Lower leg skin (tissue), 3 donors: ENCODE data around the gene LCMT1.

Experiments used
- POLR2A ChIP-seq, 2 donors: fragments of 450-650 bp; IDR thresholded peaks; one replicate each; pipeline ENCODE4 v1.6.1; 2016 to 2017; ENCODE audit warnings: antibody characterized with exemption in 2 of 2, mild to moderate bottlenecking in 1 of 2, moderate library complexity in 1 of 2
- TF ChIP-seq, protein P1 (sequence below), 3 donors: fragments of 450-650 bp; IDR thresholded peaks; one replicate each; pipeline ENCODE4 v1.5.1; 2016; ENCODE audit warnings: antibody characterized with exemption in 3 of 3, mild to moderate bottlenecking in 3 of 3, moderate library complexity in 2 of 3

DNA sequence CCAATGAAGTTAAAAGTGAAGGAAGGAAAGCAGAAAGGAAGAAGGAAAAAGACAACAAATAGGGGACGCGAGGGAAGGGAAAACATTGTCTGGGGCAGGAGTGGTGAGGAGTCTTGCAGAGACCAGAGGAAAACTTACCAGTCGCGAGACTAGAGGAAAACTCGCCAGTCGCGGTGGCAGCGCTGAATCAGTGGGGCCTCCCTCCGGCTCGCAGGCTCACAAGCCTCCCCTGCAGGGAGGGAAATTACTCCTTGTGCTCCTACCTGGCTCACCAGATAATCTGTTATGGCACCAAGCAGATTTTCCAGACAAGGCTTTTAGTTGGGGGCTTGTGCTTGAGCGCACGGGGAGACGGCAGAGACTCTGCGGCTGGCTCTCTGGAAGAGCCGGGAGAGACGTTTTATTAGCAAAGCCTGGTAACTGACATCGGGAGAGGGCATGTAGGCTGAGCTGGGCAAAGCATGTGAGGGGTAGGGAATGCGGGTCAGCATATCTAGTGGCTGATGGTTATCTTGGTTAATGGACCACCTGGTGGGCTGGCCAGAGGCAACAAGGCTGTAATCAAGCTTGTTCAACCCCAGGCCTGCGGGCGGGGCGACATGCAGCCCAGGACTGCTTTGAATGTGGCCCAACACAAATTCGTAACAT is 37.1 kb downstream of the LCMT1 start:
- TF ChIP-seq, protein P1, sequence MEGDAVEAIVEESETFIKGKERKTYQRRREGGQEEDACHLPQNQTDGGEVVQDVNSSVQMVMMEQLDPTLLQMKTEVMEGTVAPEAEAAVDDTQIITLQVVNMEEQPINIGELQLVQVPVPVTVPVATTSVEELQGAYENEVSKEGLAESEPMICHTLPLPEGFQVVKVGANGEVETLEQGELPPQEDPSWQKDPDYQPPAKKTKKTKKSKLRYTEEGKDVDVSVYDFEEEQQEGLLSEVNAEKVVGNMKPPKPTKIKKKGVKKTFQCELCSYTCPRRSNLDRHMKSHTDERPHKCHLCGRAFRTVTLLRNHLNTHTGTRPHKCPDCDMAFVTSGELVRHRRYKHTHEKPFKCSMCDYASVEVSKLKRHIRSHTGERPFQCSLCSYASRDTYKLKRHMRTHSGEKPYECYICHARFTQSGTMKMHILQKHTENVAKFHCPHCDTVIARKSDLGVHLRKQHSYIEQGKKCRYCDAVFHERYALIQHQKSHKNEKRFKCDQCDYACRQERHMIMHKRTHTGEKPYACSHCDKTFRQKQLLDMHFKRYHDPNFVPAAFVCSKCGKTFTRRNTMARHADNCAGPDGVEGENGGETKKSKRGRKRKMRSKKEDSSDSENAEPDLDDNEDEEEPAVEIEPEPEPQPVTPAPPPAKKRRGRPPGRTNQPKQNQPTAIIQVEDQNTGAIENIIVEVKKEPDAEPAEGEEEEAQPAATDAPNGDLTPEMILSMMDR (IDR thresholded peaks at IDR 0.05), result no peak
- TF ChIP-seq POLR2A (IDR thresholded peaks at IDR 0.05), result no peak
